Measurements from ENCODE around the gene KRT13.
A peak's percentile ranks its signal among the peaks of the same experiment; 100 is the strongest.

The KRT13 gene

GRCh38 chr17:41530062-41531048, 24.9 kb upstream of the KRT13 start:
- H3K18ac ChIP-seq (ENCODE audit: low read length) = peak overlapping the region; percentile 63
- no peak overlapping the region for H2BK12ac ChIP-seq (ENCODE audit: low read length)
- peaks cover 3% of the 10 kb centered on the region for H3K79me1 ChIP-seq (ENCODE audit: low read depth, low read length)
- no peak overlapping the region for H2BK120ac ChIP-seq (ENCODE audit: low read depth, low read length)
- no peak overlapping the region for H2AFZ ChIP-seq (ENCODE audit: low read length)
- no peak overlapping the region for H3K23ac ChIP-seq (ENCODE audit: low read depth, low read length, poor library complexity)
- H3K4ac ChIP-seq (ENCODE audit: low read length) = no peak overlapping the region
- no peak overlapping the region for H4K91ac ChIP-seq (ENCODE audit: low read depth, low read length, poor library complexity)
- no peak overlapping the region for H3K4me2 ChIP-seq (ENCODE audit: insufficient read depth, low read length, poor library complexity, severe bottlenecking)
- H3K27me3 ChIP-seq (ENCODE audit: control insufficient read depth in 3 of 3, insufficient read depth in 3 of 3, low read depth in 1 of 3, low read length in 3 of 3) = peaks cover 0 to 62% (median 0%) of the 10 kb centered on the region in 3 experiments
- peak overlapping the region; percentile 56 for H2AK5ac ChIP-seq (ENCODE audit: low read depth, low read length)
- no CpG with 5 or more reads among the region's 8 CpGs for WGBS, 2 donors (ENCODE audit: extremely low coverage in 2 of 2, insufficient read length in 2 of 2, insufficient replicate concordance in 1 of 2)
- H3K4me1 ChIP-seq (ENCODE audit: control insufficient read depth in 2 of 2, insufficient read depth in 1 of 2, low read depth in 1 of 2, low read length in 2 of 2) = peaks cover 0 to 19% of the 10 kb centered on the region in 2 donors
- DNase-seq (ENCODE audit: low spot score) = no peak
- H3K4me3 ChIP-seq (ENCODE audit: low read length in 2 of 2) = no peak overlapping the region
- H3K9me3 ChIP-seq (replicated peaks in 1 of 2; ENCODE audit: control insufficient read depth in 2 of 2, insufficient read depth in 1 of 2, low read depth in 1 of 2, low read length in 2 of 2) = no peaks in the 10 kb centered on the region
- H3K9ac ChIP-seq (ENCODE audit: low read depth, low read length, poor library complexity) = no peak overlapping the region
- peak overlapping the region; percentile 55 for H2BK5ac ChIP-seq (ENCODE audit: low read length)
- no peak overlapping the region for H3K27ac ChIP-seq (replicated peaks; ENCODE audit: low read length)
- no peaks in the 10 kb centered on the region for H3K36me3 ChIP-seq (replicated peaks in 1 of 2; ENCODE audit: control insufficient read depth in 2 of 2, insufficient read depth in 2 of 2, low read length in 2 of 2)
- H3K14ac ChIP-seq (ENCODE audit: low read length) = no peak overlapping the region
- peak overlapping the region; percentile 76 for H2BK15ac ChIP-seq (ENCODE audit: low read length)
- no peak overlapping the region for H4K8ac ChIP-seq (ENCODE audit: low read depth, low read length)

- no peak overlapping the region for H4K91ac ChIP-seq (ENCODE audit: low read depth, low read length, poor library complexity)
- no peak overlapping the region for H3K4me2 ChIP-seq (ENCODE audit: insufficient read depth, low read length, poor library complexity, severe bottlenecking)
- no peak overlapping the region for H2AFZ ChIP-seq (ENCODE audit: low read length)
- H3K4ac ChIP-seq (ENCODE audit: low read length) = no peak overlapping the region
- H3K4me3 ChIP-seq (ENCODE audit: low read length in 2 of 2) = no peak overlapping the region
- no peaks in the 10 kb centered on the region for H3K9me3 ChIP-seq (replicated peaks in 1 of 2; ENCODE audit: control insufficient read depth in 2 of 2, insufficient read depth in 1 of 2, low read depth in 1 of 2, low read length in 2 of 2)
- no peak for DNase-seq (ENCODE audit: low spot score)
- no peak overlapping the region for H2BK120ac ChIP-seq (ENCODE audit: low read depth, low read length)
- H3K27ac ChIP-seq (replicated peaks; ENCODE audit: low read length) = peak overlapping the region; percentile 61
- H3K9ac ChIP-seq (ENCODE audit: low read depth, low read length, poor library complexity) = no peak overlapping the region
- peak overlapping the region; percentile 56 for H2AK5ac ChIP-seq (ENCODE audit: low read depth, low read length)
- H3K18ac ChIP-seq (ENCODE audit: low read length) = peak overlapping the region; percentile 81
- H2BK5ac ChIP-seq (ENCODE audit: low read length) = no peak overlapping the region
- H2BK15ac ChIP-seq (ENCODE audit: low read length) = peak overlapping the region; percentile 76
- WGBS, 2 donors (ENCODE audit: extremely low coverage in 2 of 2, insufficient read length in 2 of 2, insufficient replicate concordance in 1 of 2) = no CpG with 5 or more reads among the region's 5 CpGs
- no peak overlapping the region for H3K23ac ChIP-seq (ENCODE audit: low read depth, low read length, poor library complexity)
- H3K36me3 ChIP-seq (replicated peaks in 1 of 2; ENCODE audit: control insufficient read depth in 2 of 2, insufficient read depth in 2 of 2, low read length in 2 of 2) = peaks cover 0 to 7% of the 10 kb centered on the region in 2 donors
- H3K4me1 ChIP-seq (ENCODE audit: control insufficient read depth in 2 of 2, insufficient read depth in 1 of 2, low read depth in 1 of 2, low read length in 2 of 2) = peaks cover 0 to 19% of the 10 kb centered on the region in 2 donors
- no peak overlapping the region for H4K8ac ChIP-seq (ENCODE audit: low read depth, low read length)
- peak overlapping the region; percentile 59 for H2BK12ac ChIP-seq (ENCODE audit: low read length)
- peaks cover 3% of the 10 kb centered on the region for H3K79me1 ChIP-seq (ENCODE audit: low read depth, low read length)
- H3K27me3 ChIP-seq (ENCODE audit: control insufficient read depth in 3 of 3, insufficient read depth in 3 of 3, low read depth in 1 of 3, low read length in 3 of 3) = peaks cover 0 to 71% (median 0%) of the 10 kb centered on the region in 3 experiments
- no peak overlapping the region for H3K14ac ChIP-seq (ENCODE audit: low read length)
Observed at GRCh38 chr17:41529491-41529915, 24.1 kb upstream of the KRT13 start.

GRCh38 chr17:41528959-41529353, 23.5 kb upstream of the KRT13 start:
- H3K27me3 ChIP-seq (ENCODE audit: control insufficient read depth in 3 of 3, insufficient read depth in 3 of 3, low read depth in 1 of 3, low read length in 3 of 3) = peaks cover 0 to 72% (median 0%) of the 10 kb centered on the region in 3 experiments
- no CpG with 5 or more reads among the region's 10 CpGs for WGBS, 2 donors (ENCODE audit: extremely low coverage in 2 of 2, insufficient read length in 2 of 2, insufficient replicate concordance in 1 of 2)
- no peak for DNase-seq (ENCODE audit: low spot score)

More at GRCh38 chr17:41528959-41529353, 23.5 kb upstream of the KRT13 start:
- peak overlapping the region; percentile 43 for H2BK5ac ChIP-seq (ENCODE audit: low read length)
- H3K14ac ChIP-seq (ENCODE audit: low read length) = no peak overlapping the region
- H3K27ac ChIP-seq (replicated peaks; ENCODE audit: low read length) = peak overlapping the region; percentile 61
- H3K23ac ChIP-seq (ENCODE audit: low read depth, low read length, poor library complexity) = no peak overlapping the region
- peaks cover 3% of the 10 kb centered on the region for H3K79me1 ChIP-seq (ENCODE audit: low read depth, low read length)
- H3K4ac ChIP-seq (ENCODE audit: low read length) = no peak overlapping the region
- H2AK5ac ChIP-seq (ENCODE audit: low read depth, low read length) = peak overlapping the region; percentile 77
- no peak overlapping the region for H3K4me2 ChIP-seq (ENCODE audit: insufficient read depth, low read length, poor library complexity, severe bottlenecking)
- H3K4me3 ChIP-seq (ENCODE audit: low read length in 2 of 2) = peak overlapping the region in 1 of 2 donors; percentile 30
- H4K91ac ChIP-seq (ENCODE audit: low read depth, low read length, poor library complexity) = no peak overlapping the region
- H4K8ac ChIP-seq (ENCODE audit: low read depth, low read length) = no peak overlapping the region
- no peak overlapping the region for H3K9ac ChIP-seq (ENCODE audit: low read depth, low read length, poor library complexity)
- peaks cover 0 to 19% of the 10 kb centered on the region in 2 donors for H3K4me1 ChIP-seq (ENCODE audit: control insufficient read depth in 2 of 2, insufficient read depth in 1 of 2, low read depth in 1 of 2, low read length in 2 of 2)
- H3K18ac ChIP-seq (ENCODE audit: low read length) = peak overlapping the region; percentile 81
- no peak overlapping the region for H2BK12ac ChIP-seq (ENCODE audit: low read length)
- peak overlapping the region; percentile 76 for H2BK15ac ChIP-seq (ENCODE audit: low read length)
- no peaks in the 10 kb centered on the region for H3K9me3 ChIP-seq (replicated peaks in 1 of 2; ENCODE audit: control insufficient read depth in 2 of 2, insufficient read depth in 1 of 2, low read depth in 1 of 2, low read length in 2 of 2)
- peaks cover 0 to 12% of the 10 kb centered on the region in 2 donors for H3K36me3 ChIP-seq (replicated peaks in 1 of 2; ENCODE audit: control insufficient read depth in 2 of 2, insufficient read depth in 2 of 2, low read length in 2 of 2)
- no peak overlapping the region for H2BK120ac ChIP-seq (ENCODE audit: low read depth, low read length)
- H2AFZ ChIP-seq (ENCODE audit: low read length) = no peak overlapping the region
